HG03354 (cell line): ENCODE results near the gene DNAJC11.
"Not testable (repeated sequence)": the region's sequence is repeated elsewhere in the genome, so short reads cannot be mapped to it uniquely, and the experiment has no call there.

Source experiments
- ATAC-seq: cut with Tn5 transposase; IDR thresholded peaks from one replicate; pipeline ENCODE4 v1.9.1; 2021; ENCODE audit warnings: mild to moderate bottlenecking; ENCODE audit not compliant: unreplicated experiment, poor library complexity, severe bottlenecking

The DNAJC11 gene

GRCh38 chr1:6699915-6700314 lies 1.7 kb downstream of the DNAJC11 start:
- not testable (repeated sequence) for ATAC-seq

- ATAC-seq: no peak
Measured at GRCh38 chr1:6695868-6696267, 5.7 kb downstream of the DNAJC11 start.

GRCh38 chr1:6694121-6694713 lies 7.4 kb downstream of the DNAJC11 start:
- no peak for ATAC-seq

- no peak for ATAC-seq
Measured at GRCh38 chr1:6692956-6693355, 8.7 kb downstream of the DNAJC11 start.

- ATAC-seq: no peak
Measured at GRCh38 chr1:6691507-6691906, 10.1 kb downstream of the DNAJC11 start.

GRCh38 chr1:6690186-6690585 lies 11.4 kb downstream of the DNAJC11 start:
- no peak for ATAC-seq

GRCh38 chr1:6688757-6689156 lies 12.9 kb downstream of the DNAJC11 start:
- ATAC-seq: no peak

- ATAC-seq: no peak
Measured at GRCh38 chr1:6688001-6688400, 13.6 kb downstream of the DNAJC11 start.

- no peak for ATAC-seq
Measured at GRCh38 chr1:6686294-6686693, 15.3 kb downstream of the DNAJC11 start.

- no peak for ATAC-seq
Measured at GRCh38 chr1:6685381-6685780, 16.2 kb downstream of the DNAJC11 start.

- ATAC-seq: no peak
Measured at GRCh38 chr1:6683434-6683833, 18.2 kb downstream of the DNAJC11 start.

- ATAC-seq: no peak
Measured at GRCh38 chr1:6675941-6676340, 25.7 kb downstream of the DNAJC11 start.

GRCh38 chr1:6674771-6675170 lies 26.8 kb downstream of the DNAJC11 start:
- ATAC-seq: no peak

GRCh38 chr1:6673816-6674398 lies 27.7 kb downstream of the DNAJC11 start:
- ATAC-seq: no peak

- no peak for ATAC-seq
Measured at GRCh38 chr1:6672558-6672957, 29.1 kb downstream of the DNAJC11 start.

- ATAC-seq: no peak
Measured at GRCh38 chr1:6668503-6668902, 33.1 kb downstream of the DNAJC11 start.

GRCh38 chr1:6667139-6667538 lies 34.5 kb downstream of the DNAJC11 start:
- no peak for ATAC-seq

- ATAC-seq: no peak
Measured at GRCh38 chr1:6666696-6667095, 34.9 kb downstream of the DNAJC11 start.

GRCh38 chr1:6662468-6662867 lies 39.1 kb downstream of the DNAJC11 start:
- ATAC-seq: not testable (repeated sequence)

GRCh38 chr1:6660415-6661049 lies 41.1 kb downstream of the DNAJC11 start:
- ATAC-seq: no peak

GRCh38 chr1:6658359-6659060 lies 43.1 kb downstream of the DNAJC11 start:
- ATAC-seq: no peak
